Upper lobe of right lung (tissue), 1 donor: ENCODE measurements around the gene BSN. TPM values are rescaled to one million over a fixed set of nuclear protein-coding genes. Genes with fewer than 3 reads are reported as not detected.

ENCODE experiments used
- ATAC-seq: fragments of 200-7000 bp; cut with Tn5 transposase; one replicate; pipeline ENCODE4 v1.9.1; 2020; ENCODE audit warnings: mild to moderate bottlenecking, moderate library complexity
- DNase-seq: peaks from one replicate; pipeline ENCODE4 v3.0.0-alpha.2; 2020
- H3K27ac ChIP-seq: fragments of 200-600 bp; one replicate; pipeline ENCODE4 v1.8.0; 2022
- H3K27me3 ChIP-seq: fragments of 200-600 bp; one replicate; pipeline ENCODE4 v1.8.0; 2022; ENCODE audit warnings: mild to moderate bottlenecking
- H3K36me3 ChIP-seq: fragments of 200-600 bp; one replicate; pipeline ENCODE4 v1.8.0; 2022
- H3K4me1 ChIP-seq: fragments of 200-600 bp; one replicate; pipeline ENCODE4 v1.8.0; 2022
- H3K4me3 ChIP-seq: fragments of 200-600 bp; one replicate; pipeline ENCODE4 v1.8.0; 2022; ENCODE audit warnings: mild to moderate bottlenecking
- H3K9me3 ChIP-seq: fragments of 200-600 bp; one replicate; pipeline ENCODE4 v1.8.0; 2022
- intact Hi-C: fragments of 100-400 bp; cut with DNase I; formaldehyde crosslinking; loops from one replicate; pipeline ENCODE4 v1.11.0; 2022
- total RNA-seq: library from RNA; stranded (reverse); fragmentation: NEBNext Ultra II Directional; extraction: Animal tissue kit (Norgen Biotek cat#: 25700); gene quantifications from one replicate; pipeline ENCODE4 v1.2.1, GENCODE V29; 2021
- TF ChIP-seq, protein P1 (sequence below): fragments of 200-600 bp; IDR thresholded peaks from one replicate; pipeline ENCODE4 v1.8.0; 2022; ENCODE audit warnings: antibody characterized with exemption
- donor health status: DM: no; HTN: yes; CAD: no; lungs with severe emphysema.

The BSN gene
- total RNA-seq, 1 donor from 2014 or later: 0.43 TPM

DNA sequence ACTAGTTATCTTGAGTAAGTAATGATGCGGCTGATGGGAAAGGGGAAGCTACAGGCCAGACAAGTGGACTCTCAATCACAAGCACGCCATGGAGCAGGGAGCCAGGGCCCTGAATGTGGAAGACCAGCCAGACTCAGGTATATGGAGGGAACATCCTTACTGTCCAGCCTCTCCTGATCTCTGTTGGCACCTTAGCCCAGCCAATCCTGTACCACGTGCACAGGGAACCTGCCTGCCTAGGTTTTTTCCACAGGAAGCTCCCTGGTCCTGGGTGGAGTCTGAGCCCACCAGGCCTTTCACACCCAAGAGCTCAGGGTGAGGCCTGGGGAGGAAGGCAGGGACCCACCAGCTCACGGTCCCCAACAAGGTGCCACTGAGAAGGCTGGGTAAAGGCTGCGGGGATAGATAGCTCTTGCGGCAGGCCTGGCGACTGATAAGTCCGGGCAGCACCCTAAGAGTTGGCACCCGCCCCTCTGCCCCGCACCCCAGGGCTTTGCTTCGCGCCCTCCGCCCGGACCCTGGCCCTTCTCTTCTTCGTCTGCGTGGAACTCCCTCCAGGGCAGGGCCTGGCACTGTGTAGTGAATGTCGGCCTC is 118.9 kb downstream of the BSN start:
- peak overlapping the region; percentile 93 for H3K27ac ChIP-seq
- no peak for DNase-seq
- peaks cover 23% of the 10 kb centered on the region for H3K36me3 ChIP-seq
- no peak for ATAC-seq
- no peaks in the 10 kb centered on the region for H3K9me3 ChIP-seq
- peaks cover 12% of the 10 kb centered on the region for H3K4me1 ChIP-seq
- TF ChIP-seq, protein P1, sequence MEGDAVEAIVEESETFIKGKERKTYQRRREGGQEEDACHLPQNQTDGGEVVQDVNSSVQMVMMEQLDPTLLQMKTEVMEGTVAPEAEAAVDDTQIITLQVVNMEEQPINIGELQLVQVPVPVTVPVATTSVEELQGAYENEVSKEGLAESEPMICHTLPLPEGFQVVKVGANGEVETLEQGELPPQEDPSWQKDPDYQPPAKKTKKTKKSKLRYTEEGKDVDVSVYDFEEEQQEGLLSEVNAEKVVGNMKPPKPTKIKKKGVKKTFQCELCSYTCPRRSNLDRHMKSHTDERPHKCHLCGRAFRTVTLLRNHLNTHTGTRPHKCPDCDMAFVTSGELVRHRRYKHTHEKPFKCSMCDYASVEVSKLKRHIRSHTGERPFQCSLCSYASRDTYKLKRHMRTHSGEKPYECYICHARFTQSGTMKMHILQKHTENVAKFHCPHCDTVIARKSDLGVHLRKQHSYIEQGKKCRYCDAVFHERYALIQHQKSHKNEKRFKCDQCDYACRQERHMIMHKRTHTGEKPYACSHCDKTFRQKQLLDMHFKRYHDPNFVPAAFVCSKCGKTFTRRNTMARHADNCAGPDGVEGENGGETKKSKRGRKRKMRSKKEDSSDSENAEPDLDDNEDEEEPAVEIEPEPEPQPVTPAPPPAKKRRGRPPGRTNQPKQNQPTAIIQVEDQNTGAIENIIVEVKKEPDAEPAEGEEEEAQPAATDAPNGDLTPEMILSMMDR: no peak
- peak overlapping the region; percentile 90 for H3K4me3 ChIP-seq
- intact Hi-C loops: no loop called here
- H3K27me3 ChIP-seq: no peaks in the 10 kb centered on the region

DNA sequence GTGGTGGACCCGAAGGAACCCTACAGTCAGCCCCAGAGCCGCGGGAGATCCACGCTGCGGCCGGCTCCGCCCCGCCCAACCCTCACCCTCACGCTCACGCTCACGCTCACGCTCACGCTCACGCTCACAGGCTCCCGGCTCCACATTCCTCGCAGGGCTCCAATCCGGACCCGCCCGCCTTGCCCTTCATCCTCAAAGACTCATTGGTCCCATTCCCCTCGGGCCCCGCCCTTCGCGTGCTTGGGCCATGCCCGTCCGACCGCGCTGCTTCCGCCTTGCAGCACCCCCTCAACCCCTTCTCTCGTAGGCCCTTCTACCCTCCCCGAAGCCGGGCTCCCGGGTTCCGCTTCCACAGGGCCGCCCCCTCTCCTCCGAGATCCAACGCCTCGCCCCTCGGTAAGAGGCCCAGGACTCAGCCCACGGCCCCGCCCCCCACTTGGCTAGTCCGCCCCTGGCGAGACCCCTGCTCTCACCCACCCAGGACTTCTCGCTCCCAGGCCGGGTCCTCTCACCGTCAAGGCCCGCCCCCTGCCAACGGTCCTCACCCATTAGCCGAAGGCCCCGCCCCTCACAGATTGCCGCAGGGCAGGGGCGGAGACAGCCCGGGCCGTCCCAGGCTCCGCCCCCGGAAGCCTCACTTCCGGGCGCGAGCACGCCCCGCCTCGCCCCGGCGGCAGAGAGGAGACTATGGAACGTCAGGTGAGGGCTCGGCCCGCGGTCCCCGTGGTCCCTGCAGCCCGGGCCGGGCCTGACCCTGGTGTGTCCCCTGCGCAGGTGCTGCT is 119.6 kb downstream of the BSN start, which contains the start of gene APEH:
APEH (plus strand) TSS at position 637 of the 782 bp plus-strand sequence; CDS start at position 688, 51 bp downstream.
- ATAC-seq (peak; percentile 93), DNase-seq (peak; percentile 99)
- H3K27ac ChIP-seq: peak within 1 kb of the TSS; percentile 93
- no peaks in the 10 kb centered on the region for H3K9me3 ChIP-seq
- intact Hi-C loops: no loop called here
- H3K27me3 ChIP-seq: no peaks in the 10 kb centered on the region
- TF ChIP-seq, protein P1: peak; percentile 5
- H3K36me3 ChIP-seq: peaks cover 30% of the 10 kb centered on the region
- H3K4me3 ChIP-seq: peak within 1 kb of the TSS; percentile 90
- peaks cover 12% of the 10 kb centered on the region for H3K4me1 ChIP-seq

DNA sequence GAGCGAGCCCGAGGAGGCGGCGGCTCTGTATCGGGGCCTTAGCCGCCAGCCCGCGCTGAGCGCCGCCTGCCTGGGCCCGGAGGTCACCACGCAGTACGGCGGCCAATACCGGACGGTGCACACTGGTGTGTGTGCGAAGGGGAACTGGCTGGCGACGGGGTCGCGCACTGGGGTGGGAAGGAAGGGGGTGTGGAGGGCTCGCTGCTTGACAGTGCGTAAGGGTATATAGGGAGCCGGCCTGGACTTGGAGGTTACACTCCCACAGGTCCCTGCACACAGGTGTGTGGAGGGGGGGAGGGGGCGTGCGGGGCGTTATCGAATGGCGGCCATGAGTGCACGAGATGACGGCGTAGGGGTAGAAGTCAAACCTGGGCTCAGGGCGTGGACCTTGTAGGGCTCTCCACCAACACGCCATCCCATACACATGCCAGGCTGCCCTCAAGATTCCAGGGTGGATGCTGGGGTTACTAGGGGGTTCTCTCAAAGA is 120.3 kb downstream of the BSN start:
- peak overlapping the region; percentile 93 for H3K27ac ChIP-seq
- H3K27me3 ChIP-seq: no peaks in the 10 kb centered on the region
- peaks cover 12% of the 10 kb centered on the region for H3K4me1 ChIP-seq
- peak overlapping the region; percentile 90 for H3K4me3 ChIP-seq
- no peak for DNase-seq
- intact Hi-C loops: no loop called here
- ATAC-seq: peak; percentile 39
- no peaks in the 10 kb centered on the region for H3K9me3 ChIP-seq
- TF ChIP-seq, protein P1: peak; percentile 2
- peaks cover 36% of the 10 kb centered on the region for H3K36me3 ChIP-seq

DNA sequence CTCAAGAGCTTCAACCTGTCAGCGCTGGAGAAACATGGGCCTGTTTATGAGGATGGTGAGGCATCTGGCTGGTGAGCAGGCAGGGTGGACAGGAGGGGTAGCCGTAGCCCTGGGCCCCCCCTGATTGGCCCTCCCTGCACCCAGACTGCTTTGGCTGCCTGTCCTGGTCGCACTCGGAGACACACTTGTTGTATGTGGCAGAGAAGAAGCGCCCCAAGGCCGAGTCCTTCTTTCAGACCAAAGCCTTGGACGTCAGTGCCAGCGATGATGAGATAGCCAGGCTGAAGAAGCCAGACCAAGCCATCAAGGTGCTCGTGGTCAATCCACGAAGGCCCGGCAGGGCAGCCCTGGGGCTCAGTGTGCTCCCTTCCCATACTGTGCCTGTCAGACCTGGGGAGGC is 121.6 kb downstream of the BSN start:
- intact Hi-C loops: no loop called here
- Histone ChIP-seq H3K9me3 (no peaks in the 10 kb centered on the region), H3K27ac (no peak overlapping the region), H3K4me3 (no peak overlapping the region), H3K36me3 (peaks cover 50% of the 10 kb centered on the region), H3K27me3 (no peaks in the 10 kb centered on the region), H3K4me1 (peaks cover 12% of the 10 kb centered on the region)
- TF ChIP-seq, protein P1: no peak
- no peak for ATAC-seq
- DNase-seq: no peak

DNA sequence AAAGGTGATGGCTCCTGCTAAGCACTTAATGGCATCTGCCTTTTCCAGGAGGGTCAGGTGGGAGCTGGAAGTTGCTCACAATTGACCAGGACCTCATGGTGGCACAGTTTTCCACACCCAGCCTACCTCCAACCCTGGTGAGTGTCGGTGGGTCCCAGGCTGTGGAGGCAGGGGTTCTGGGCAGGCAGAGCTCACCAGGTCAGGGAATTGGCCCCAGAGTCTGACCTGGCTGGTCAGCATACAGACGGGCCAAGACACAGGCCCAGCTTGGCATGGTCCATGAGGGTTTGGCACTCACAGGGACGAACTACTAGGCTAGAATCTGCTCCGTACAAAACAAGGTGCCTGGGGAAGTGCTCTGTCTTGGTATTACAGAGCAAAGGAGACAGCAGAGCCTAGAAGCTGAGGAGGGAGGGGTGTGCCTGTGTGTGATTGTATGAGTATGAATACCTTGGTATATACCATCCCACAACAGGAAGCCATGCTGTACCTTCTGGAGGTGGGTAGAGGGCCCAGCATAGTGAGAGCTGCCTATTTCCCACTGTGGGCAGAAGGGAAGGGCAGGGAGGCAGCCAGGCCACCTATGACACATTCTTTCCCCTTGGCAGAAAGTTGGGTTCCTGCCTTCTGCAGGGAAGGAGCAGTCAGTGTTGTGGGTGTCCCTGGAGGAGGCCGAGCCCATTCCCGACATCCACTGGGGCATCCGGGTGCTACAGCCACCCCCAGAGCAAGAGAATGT is 126.4 kb downstream of the BSN start:
- intact Hi-C loops: no loop called here
- DNase-seq (no peak), ATAC-seq (no peak)
- TF ChIP-seq, protein P1: no peak
- Histone ChIP-seq H3K36me3 (peaks cover 79% of the 10 kb centered on the region), H3K9me3 (no peaks in the 10 kb centered on the region), H3K27me3 (no peaks in the 10 kb centered on the region), H3K4me3 (no peak overlapping the region), H3K4me1 (no peaks in the 10 kb centered on the region), H3K27ac (no peak overlapping the region)
